ENCODE results near the gene POLK.

DNA sequence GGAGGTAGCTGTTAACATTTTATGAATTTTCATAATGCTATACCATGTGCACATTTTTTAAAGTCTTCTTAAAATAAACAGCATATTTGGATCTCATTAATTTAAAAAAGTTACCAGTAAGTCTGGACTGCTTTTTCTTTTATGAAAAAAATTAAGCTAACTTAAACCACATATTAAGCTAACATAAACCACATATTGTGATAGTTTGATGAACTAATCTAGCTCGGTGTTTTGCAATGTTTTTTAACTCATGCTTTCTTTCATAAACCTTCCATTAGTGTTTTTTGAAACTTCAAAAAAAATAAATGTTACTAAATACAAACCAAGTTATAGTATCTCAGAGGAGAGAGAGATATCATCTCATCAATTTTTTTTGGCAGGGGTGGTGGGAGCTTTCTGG is 26.5 kb downstream of the POLK start:
- no peak for TF ChIP-seq HNF4A (conservative IDR thresholded peaks at IDR 0.05)
- TF ChIP-seq, protein P1, sequence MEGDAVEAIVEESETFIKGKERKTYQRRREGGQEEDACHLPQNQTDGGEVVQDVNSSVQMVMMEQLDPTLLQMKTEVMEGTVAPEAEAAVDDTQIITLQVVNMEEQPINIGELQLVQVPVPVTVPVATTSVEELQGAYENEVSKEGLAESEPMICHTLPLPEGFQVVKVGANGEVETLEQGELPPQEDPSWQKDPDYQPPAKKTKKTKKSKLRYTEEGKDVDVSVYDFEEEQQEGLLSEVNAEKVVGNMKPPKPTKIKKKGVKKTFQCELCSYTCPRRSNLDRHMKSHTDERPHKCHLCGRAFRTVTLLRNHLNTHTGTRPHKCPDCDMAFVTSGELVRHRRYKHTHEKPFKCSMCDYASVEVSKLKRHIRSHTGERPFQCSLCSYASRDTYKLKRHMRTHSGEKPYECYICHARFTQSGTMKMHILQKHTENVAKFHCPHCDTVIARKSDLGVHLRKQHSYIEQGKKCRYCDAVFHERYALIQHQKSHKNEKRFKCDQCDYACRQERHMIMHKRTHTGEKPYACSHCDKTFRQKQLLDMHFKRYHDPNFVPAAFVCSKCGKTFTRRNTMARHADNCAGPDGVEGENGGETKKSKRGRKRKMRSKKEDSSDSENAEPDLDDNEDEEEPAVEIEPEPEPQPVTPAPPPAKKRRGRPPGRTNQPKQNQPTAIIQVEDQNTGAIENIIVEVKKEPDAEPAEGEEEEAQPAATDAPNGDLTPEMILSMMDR (IDR thresholded peaks at IDR 0.05; ENCODE audit: low read depth, low read length, missing input control): no peak
- TF ChIP-seq FOXA1 (IDR thresholded peaks at IDR 0.05): no peak
